PC-9 (cell line): ENCODE results near the gene EYA3. TPM values are rescaled to one million over a fixed set of nuclear protein-coding genes. Genes with fewer than 3 reads are reported as not detected.
"Not testable (repeated sequence)": the region's sequence is repeated elsewhere in the genome, so short reads cannot be mapped to it uniquely, and the experiment has no call there.

Experiments used
- BruUV-seq: library from RNA; stranded (reverse); fragments of 400-500 nt; replicated peaks from 2 replicates; lab custom pipeline; 2021; lab: Mats Ljungman, UMichigan
- CTCF ChIA-PET: fragments of 300-600 bp; sonication (Branson Sonifier 250); formaldehyde crosslinking; loops from one replicate; lab custom pipeline; 2022; ENCODE audit warnings: antibody characterized with exemption; lab: Charles Lee
- POLR2A ChIA-PET: fragments of 300-600 bp; sonication (Branson Sonifier 250); formaldehyde crosslinking; loops from one replicate; lab custom pipeline; 2022; ENCODE audit warnings: antibody characterized with exemption; ENCODE audit not compliant: unreplicated experiment; lab: Charles Lee
- DNase-seq, 2 experiments: peaks; one replicate each; pipeline versions ENCODE4 v3.0.0 to v3.0.0-alpha.2; 2015 to 2022; ENCODE audit warnings: mixed read lengths in 1 of 2
- H2AFZ ChIP-seq: fragments of 200-600 bp; sonication (generic); 2 replicates; pipeline ENCODE4 v1.8.1; 2017; ENCODE audit warnings: antibody characterized with exemption
- H3F3A ChIP-seq: fragments of 200-600 bp; sonication (generic); 2 replicates; pipeline ENCODE4 v1.8.1; 2017; ENCODE audit warnings: antibody characterized with exemption, mild to moderate bottlenecking, low read depth; ENCODE audit not compliant: insufficient read depth
- H3K27ac ChIP-seq: fragments of 200-600 bp; sonication (generic); 2 replicates; pipeline ENCODE4 v1.6.1; 2016; ENCODE audit warnings: mixed run types
- H3K27me3 ChIP-seq: fragments of 200-600 bp; sonication (generic); 2 replicates; pipeline ENCODE4 v1.6.1; 2016; ENCODE audit warnings: low read depth, mixed run types; ENCODE audit not compliant: insufficient read depth
- H3K36me3 ChIP-seq: fragments of 200-600 bp; sonication (generic); 2 replicates; pipeline ENCODE4 v1.6.1; 2016; ENCODE audit warnings: low read depth, mixed run types
- H3K4me1 ChIP-seq: fragments of 200-600 bp; sonication (generic); replicated peaks from 2 replicates; pipeline ENCODE4 v1.6.1; 2016; ENCODE audit warnings: mixed run types; ENCODE audit not compliant: insufficient read depth
- H3K4me2 ChIP-seq: fragments of 200-600 bp; sonication (generic); 2 replicates; pipeline ENCODE4 v1.6.1; 2017; ENCODE audit warnings: mixed run types
- H3K4me3 ChIP-seq: fragments of 200-600 bp; sonication (generic); 2 replicates; pipeline ENCODE4 v1.6.1; 2016; ENCODE audit warnings: mixed run types
- H3K79me2 ChIP-seq: fragments of 200-600 bp; sonication (generic); 2 replicates; pipeline ENCODE4 v1.6.1; 2017; ENCODE audit warnings: low read depth, mixed run types
- H3K9me2 ChIP-seq: fragments of 200-600 bp; sonication (generic); 2 replicates; pipeline ENCODE4 v1.8.1; 2017; ENCODE audit warnings: mild to moderate bottlenecking; ENCODE audit not compliant: insufficient read depth
- H3K9me3 ChIP-seq: fragments of 200-600 bp; sonication (generic); 2 replicates; pipeline ENCODE4 v1.8.1; 2016; ENCODE audit warnings: low read depth; ENCODE audit not compliant: insufficient read depth
- H4K20me1 ChIP-seq: fragments of 200-600 bp; sonication (generic); 2 replicates; pipeline ENCODE4 v1.8.1; 2017; ENCODE audit not compliant: insufficient read depth
- CTCF ChIP-seq: fragments of 200-600 bp; sonication (generic); conservative IDR thresholded peaks from 2 replicates; pipeline ENCODE4 v1.6.1; 2017; ENCODE audit warnings: mixed run types, antibody characterized with exemption, mild to moderate bottlenecking, moderate library complexity
- EZH2 ChIP-seq: fragments of 200-600 bp; sonication (generic); IDR thresholded peaks from 2 replicates; pipeline ENCODE4 v1.8.0; 2017; ENCODE audit warnings: antibody characterized with exemption, low read depth
- intact Hi-C: fragments of 100-400 bp; cut with micrococcal nuclease; formaldehyde crosslinking; loops from one replicate; pipeline ENCODE4 v1.10.0; 2022; ENCODE audit not compliant: unreplicated experiment
- total RNA-seq: library from RNA; stranded (reverse); gene quantifications from 2 replicates; pipeline ENCODE4 v1.2.3, GENCODE V29; 2021

Gene EYA3
- total RNA-seq, 1 experiment from 2014 or later, result 19.0 TPM

GRCh38 chr1:27999055-27999454, 89.4 kb downstream of the EYA3 start:
- Histone ChIP-seq H3K9me3 (no peaks in the 10 kb centered on the region), H3K79me2 (no peaks in the 10 kb centered on the region), H3K4me3 (no peak overlapping the region), H3F3A (no peaks in the 10 kb centered on the region), H3K4me2 (no peak overlapping the region), H3K36me3 (no peaks in the 10 kb centered on the region), H3K27me3 (no peaks in the 10 kb centered on the region), H4K20me1 (no peaks in the 10 kb centered on the region), H2AFZ (no peak overlapping the region), H3K9me2 (no peaks in the 10 kb centered on the region), H3K4me1 (no peaks in the 10 kb centered on the region), H3K27ac (no peak overlapping the region)
- no peak for DNase-seq
- intact Hi-C loops, result loop anchor here (10.0 kb wide), 1 partner anchor 206 kb away; no protein-coding TSS in a partner anchor
- POLR2A ChIA-PET, result no interaction called here
- TF ChIP-seq CTCF, result no peak
- no TSS peak for BruUV-seq
- CTCF ChIA-PET, result no interaction called here

DNA sequence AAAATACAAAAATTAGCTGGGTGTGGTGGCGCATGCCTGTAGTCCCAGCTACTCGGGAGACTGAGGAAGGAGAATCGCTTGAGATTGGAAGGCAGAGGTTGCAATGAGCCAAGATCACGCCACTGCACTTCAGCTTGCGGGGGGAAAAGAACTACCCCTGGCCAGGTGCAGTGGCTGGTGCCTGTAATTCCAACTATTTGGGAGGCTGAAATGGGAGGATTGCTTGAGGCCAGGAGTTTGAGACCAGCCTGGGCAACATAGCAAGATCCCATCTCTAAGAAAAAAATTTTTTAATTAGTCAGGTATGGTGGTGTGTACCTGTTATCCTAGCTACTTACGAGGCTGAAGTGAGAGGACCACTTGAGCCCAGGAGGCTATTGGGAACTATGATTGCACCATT, 93.9 kb downstream of the EYA3 start:
- H3F3A ChIP-seq, H3K9me2 ChIP-seq, CTCF ChIA-PET, H3K9me3 ChIP-seq, H3K27ac ChIP-seq, H4K20me1 ChIP-seq, H2AFZ ChIP-seq, H3K27me3 ChIP-seq, DNase-seq, H3K4me3 ChIP-seq, H3K4me2 ChIP-seq, POLR2A ChIA-PET, H3K4me1 ChIP-seq, BruUV-seq, H3K79me2 ChIP-seq, H3K36me3 ChIP-seq: not testable (repeated sequence)
- intact Hi-C loops, result loop anchor here (10.0 kb wide), 1 partner anchor 210 kb away; no protein-coding TSS in a partner anchor

- ChIA-PET CTCF (no interaction called here), POLR2A (no interaction called here)
- DNase-seq, result no peak
- Histone ChIP-seq H3K9me3 (no peaks in the 10 kb centered on the region), H3K36me3 (no peaks in the 10 kb centered on the region), H2AFZ (no peak overlapping the region), H3K4me3 (no peak overlapping the region), H3K4me2 (no peak overlapping the region), H4K20me1 (no peaks in the 10 kb centered on the region), H3F3A (no peaks in the 10 kb centered on the region), H3K4me1 (no peaks in the 10 kb centered on the region), H3K79me2 (no peaks in the 10 kb centered on the region), H3K27ac (no peak overlapping the region), H3K27me3 (no peaks in the 10 kb centered on the region), H3K9me2 (no peaks in the 10 kb centered on the region)
- no peak for TF ChIP-seq CTCF
- no peak for TF ChIP-seq EZH2
- BruUV-seq, result no TSS peak
- intact Hi-C loops, result loop anchor here (10.0 kb wide), 1 partner anchor 211 kb away; no protein-coding TSS in a partner anchor
These were observed 94.3 kb downstream of the EYA3 start for GRCh38 chr1:27994060-27994459.

DNA sequence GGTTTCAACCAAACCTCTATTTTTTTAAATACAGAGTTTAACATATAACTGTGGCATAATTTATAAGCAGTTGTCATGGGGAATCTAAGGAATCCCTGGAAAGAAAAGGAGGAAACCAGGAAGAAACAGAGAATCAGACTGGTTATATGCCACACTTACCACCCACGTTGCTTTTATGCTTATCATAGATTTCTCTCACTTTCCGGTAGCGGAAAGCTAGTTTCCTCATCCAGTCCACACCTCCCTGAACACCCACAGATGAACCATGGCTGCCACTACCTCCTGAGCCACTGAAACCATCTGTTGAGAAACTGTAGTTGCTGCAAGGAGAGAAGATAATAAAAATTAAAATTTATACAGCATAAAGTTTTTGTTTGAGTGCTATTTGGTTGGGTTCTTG, 95.2 kb downstream of the EYA3 start:
- Histone ChIP-seq H2AFZ (no peak overlapping the region), H3K27ac (no peak overlapping the region), H3K79me2 (no peaks in the 10 kb centered on the region), H3K4me1 (no peaks in the 10 kb centered on the region), H3K27me3 (no peaks in the 10 kb centered on the region), H3K4me3 (no peak overlapping the region), H3F3A (no peaks in the 10 kb centered on the region), H4K20me1 (no peaks in the 10 kb centered on the region), H3K4me2 (no peak overlapping the region), H3K9me3 (no peaks in the 10 kb centered on the region), H3K9me2 (no peaks in the 10 kb centered on the region), H3K36me3 (no peaks in the 10 kb centered on the region)
- TF ChIP-seq EZH2 (no peak), CTCF (no peak)
- CTCF ChIA-PET, result no interaction called here
- intact Hi-C loops, result loop anchor here (10.0 kb wide), 1 partner anchor 212 kb away; no protein-coding TSS in a partner anchor
- no peak for DNase-seq
- POLR2A ChIA-PET, result no interaction called here
- no TSS peak for BruUV-seq
